SK-N-SH (cell line): ENCODE results near the gene CCDC57. TPM values are rescaled to one million over a fixed set of nuclear protein-coding genes. Genes with fewer than 3 reads are reported as not detected.

Experiments used
- CTCF ChIA-PET: fragments of 300-600, 350-600 bp; formaldehyde crosslinking; extraction: SDS; loops from one replicate; lab custom pipeline; 2021; lab: Yijun Ruan, JAX
- POLR2A ChIA-PET: fragments of 350-600 bp; sonication (Branson Sonifier 250); formaldehyde crosslinking; extraction: SDS; loops from one replicate; lab custom pipeline; 2020; ENCODE audit warnings: antibody characterized with exemption, inconsistent platforms; lab: Yijun Ruan, JAX
- DNase-seq: peaks from one replicate; pipeline ENCODE4 v3.0.0; 2012
- H2AFZ ChIP-seq: fragments of 200-600 bp; sonication (generic); 2 replicates; pipeline ENCODE4 v1.8.1; 2016; ENCODE audit warnings: antibody characterized with exemption, mild to moderate bottlenecking, low read depth
- H3F3A ChIP-seq: fragments of 200-600 bp; sonication (generic); replicated peaks from 2 replicates; pipeline ENCODE3; 2016; ENCODE audit warnings: antibody characterized with exemption, mild to moderate bottlenecking; ENCODE audit not compliant: insufficient read depth
- H3K27ac ChIP-seq, 2 experiments: fragments of 200-500 bp in 1 of 2; fragments of 200-600 bp in 1 of 2; sonication (Bioruptor generic) in 1 of 2; sonication (generic), shearing (Covaris generic) in 1 of 2; 2 replicates each; pipeline versions ENCODE4 v1.5.1 to v1.6.1; 2014 to 2016; ENCODE audit warnings: low read depth in 2 of 2, inconsistent platforms in 1 of 2, low read length in 1 of 2, mild to moderate bottlenecking in 1 of 2, mixed read lengths in 1 of 2
- H3K27me3 ChIP-seq: fragments of 200-600 bp; sonication (generic), shearing (Covaris generic); 2 replicates; pipeline ENCODE4 v1.6.1; 2016; ENCODE audit warnings: mixed run types; ENCODE audit not compliant: insufficient read depth
- H3K36me3 ChIP-seq, 2 experiments: fragments of 200-500 bp in 1 of 2; fragments of 200-600 bp in 1 of 2; sonication (Bioruptor generic) in 1 of 2; sonication (generic) in 1 of 2; replicated peaks in 1 of 2; 2 replicates each; pipeline versions ENCODE3 to v1.5.1; 2014 to 2016; ENCODE audit warnings: low read length in 1 of 2, mild to moderate bottlenecking in 1 of 2; ENCODE audit not compliant: insufficient read depth in 2 of 2, control insufficient read depth in 1 of 2
- H3K4me1 ChIP-seq, 2 experiments: fragments of 200-500 bp in 1 of 2; fragments of 200-600 bp in 1 of 2; sonication (Bioruptor generic) in 1 of 2; sonication (generic), shearing (Covaris generic) in 1 of 2; 2 replicates each; pipeline versions ENCODE4 v1.5.1 to v1.6.1; 2014 to 2016; ENCODE audit warnings: low read depth in 1 of 2, low read length in 1 of 2, mixed run types in 1 of 2; ENCODE audit not compliant: insufficient read depth in 2 of 2, control insufficient read depth in 1 of 2
- H3K4me2 ChIP-seq: fragments of 200-600 bp; sonication (generic), shearing (Covaris generic); 2 replicates; pipeline ENCODE4 v1.6.1; 2017; ENCODE audit warnings: mixed run types
- H3K4me3 ChIP-seq, 2 experiments: fragments of 200-500 bp in 1 of 2; fragments of 200-600 bp in 1 of 2; sonication (Bioruptor generic) in 1 of 2; sonication (generic), shearing (Covaris generic) in 1 of 2; 2 replicates each; pipeline versions ENCODE4 v1.5.1 to v1.8.1; 2014 to 2016; ENCODE audit warnings: low read depth in 2 of 2, inconsistent platforms in 1 of 2, low read length in 1 of 2, mild to moderate bottlenecking in 1 of 2, mixed read lengths in 1 of 2, moderate library complexity in 1 of 2
- H3K79me2 ChIP-seq: fragments of 200-600 bp; sonication (generic); 2 replicates; pipeline ENCODE4 v1.8.1; 2017; ENCODE audit warnings: mild to moderate bottlenecking; ENCODE audit not compliant: insufficient read depth
- H3K9ac ChIP-seq: fragments of 200-600 bp; sonication (generic); 2 replicates; pipeline ENCODE4 v1.6.1; 2017; ENCODE audit warnings: mixed run types
- H3K9me2 ChIP-seq: fragments of 200-600 bp; sonication (generic); 2 replicates; pipeline ENCODE4 v1.6.1; 2017; ENCODE audit warnings: mixed run types
- H3K9me3 ChIP-seq: fragments of 200-600 bp; sonication (generic); 2 replicates; pipeline ENCODE4 v1.6.1; 2017; ENCODE audit warnings: mixed run types, mild to moderate bottlenecking, moderate library complexity
- H4K20me1 ChIP-seq: fragments of 200-600 bp; sonication (generic); 2 replicates; pipeline ENCODE4 v1.6.1; 2017; ENCODE audit warnings: mild to moderate bottlenecking, mixed run types; ENCODE audit not compliant: insufficient read depth
- FOXJ3 ChIP-seq: sonication (generic); formaldehyde crosslinking; IDR thresholded peaks from 2 replicates; pipeline ENCODE4 v1.5.1; 2020; ENCODE audit warnings: mild to moderate bottlenecking, missing genetic modification reagents
- FOXM1 ChIP-seq: IDR thresholded peaks from 2 replicates; pipeline ENCODE4 v1.4.0; 2012; ENCODE audit warnings: low read depth, mild to moderate bottlenecking
- GATA2 ChIP-seq: sonication (generic); formaldehyde crosslinking; IDR thresholded peaks from 2 replicates; pipeline ENCODE4 v1.5.0; 2020; ENCODE audit warnings: mild to moderate bottlenecking, missing genetic modification reagents
- JUND ChIP-seq: IDR thresholded peaks from 2 replicates; pipeline ENCODE4 v1.4.0; 2012
- MXI1 ChIP-seq: IDR thresholded peaks from 2 replicates; pipeline ENCODE4 v1.6.1; 2012; ENCODE audit warnings: mild to moderate bottlenecking, low read depth, low read length, improper control_type of control experiment
- NFIC ChIP-seq: IDR thresholded peaks from 2 replicates; pipeline ENCODE4 v1.4.0; 2012; ENCODE audit warnings: borderline replicate concordance
- PBX3 ChIP-seq: IDR thresholded peaks from 2 replicates; pipeline ENCODE4; 2012
- RAD21 ChIP-seq: IDR thresholded peaks from 2 replicates; pipeline ENCODE4 v1.6.1; 2012; ENCODE audit warnings: mild to moderate bottlenecking, low read length
- RCOR1 ChIP-seq: fragments of 150-350 bp; IDR thresholded peaks from 2 replicates; pipeline ENCODE4 v1.6.1; 2017; ENCODE audit warnings: antibody characterized with exemption, low read length
- REST ChIP-seq: IDR thresholded peaks from 2 replicates; pipeline ENCODE4 v1.6.1; 2012; ENCODE audit warnings: mild to moderate bottlenecking, low read depth, low read length, moderate library complexity
- RXRA ChIP-seq: IDR thresholded peaks from 2 replicates; pipeline ENCODE4 v1.4.0; 2012; ENCODE audit warnings: low read depth, mild to moderate bottlenecking, borderline replicate concordance
- SIN3A ChIP-seq: IDR thresholded peaks from 2 replicates; pipeline ENCODE4 v1.6.1; 2012; ENCODE audit warnings: low read depth, mild to moderate bottlenecking, low read length, moderate library complexity, borderline replicate concordance
- SMC3 ChIP-seq: IDR thresholded peaks from 2 replicates; pipeline ENCODE4 v1.6.1; 2012; ENCODE audit warnings: low read depth, low read length, improper control_type of control experiment
- TCF12 ChIP-seq: IDR thresholded peaks from 2 replicates; pipeline ENCODE4 v1.4.0; 2012
- YY1 ChIP-seq: IDR thresholded peaks from 2 replicates; pipeline ENCODE4 v1.4.0; 2012; ENCODE audit warnings: low read depth, mild to moderate bottlenecking
- WGBS: methylation state at CpG from one replicate; pipeline ENCODE4 v1.1.6; 2017; ENCODE audit warnings: low lambda C conversion rate; 5-methylcytosine and 5-hydroxymethylcytosine counted together
- polyA plus RNA-seq, 3 experiments: library from polyadenylated mRNA; depleted of rRNA; stranded (reverse); fragments of >200 nt; gene quantifications; 2 replicates each; pipeline ENCODE4 v1.2.3, GENCODE V29; 2012
- TF ChIP-seq, protein P1 (sequence below): fragments of 150-350 bp; IDR thresholded peaks from 2 replicates; pipeline ENCODE4 v1.6.1; 2017; ENCODE audit warnings: antibody characterized with exemption, low read length, low read depth, borderline replicate concordance
- TF ChIP-seq, protein P2 (sequence below): fragments of 150-350 bp; IDR thresholded peaks from 2 replicates; pipeline ENCODE4 v1.6.1; 2016; ENCODE audit warnings: mild to moderate bottlenecking, low read depth, low read length

The CCDC57 gene
- polyA plus RNA-seq, 1 of the 3 experiments (the other 2 are of a cell fraction) = 68.6 TPM

GRCh38 chr17:82225368-82226029, 12.9 kb upstream of the CCDC57 start:
- no peak overlapping the region for H3K4me2 ChIP-seq
- peaks cover 25% of the 10 kb centered on the region; the same call in 1 of the 2 replicates for H3K79me2 ChIP-seq
- no peak overlapping the region for H3K27ac ChIP-seq
- no peak for DNase-seq
- no peak overlapping the region for H3K4me3 ChIP-seq
- CTCF ChIA-PET = interaction anchor here (0.7 to 3.1 kb wide), 5 partner anchors 9 to 304 kb away, joined by 3 to 28 read pairs (median 3); no protein-coding TSS in a partner anchor
- no peaks in the 10 kb centered on the region for H3K9me3 ChIP-seq
- no peak overlapping the region for H2AFZ ChIP-seq
- H3K9ac ChIP-seq = no peak overlapping the region
- H3K4me1 ChIP-seq = peaks cover 0 to 4% of the 10 kb centered on the region in 2 experiments; a peak in 1 of 4 replicates
- H3K36me3 ChIP-seq = no peaks in the 10 kb centered on the region
- no peaks in the 10 kb centered on the region for H3K27me3 ChIP-seq
- no peaks in the 10 kb centered on the region for H4K20me1 ChIP-seq
- 90% methylated on average over 11 of the region's 24 CpGs for WGBS
- no peak for TF ChIP-seq REST
- TF ChIP-seq RXRA = no peak
- TF ChIP-seq SMC3 = no peak; the same call in 1 of the 2 replicates
- no peak for TF ChIP-seq RCOR1
- TF ChIP-seq FOXJ3 (CRISPR knock-in tag) = no peak
- TF ChIP-seq FOXM1 = no peak
- TF ChIP-seq SIN3A = no peak
- no peak for TF ChIP-seq YY1
- TF ChIP-seq JUND = no peak
- no peak for TF ChIP-seq TCF12
- TF ChIP-seq, protein P1, sequence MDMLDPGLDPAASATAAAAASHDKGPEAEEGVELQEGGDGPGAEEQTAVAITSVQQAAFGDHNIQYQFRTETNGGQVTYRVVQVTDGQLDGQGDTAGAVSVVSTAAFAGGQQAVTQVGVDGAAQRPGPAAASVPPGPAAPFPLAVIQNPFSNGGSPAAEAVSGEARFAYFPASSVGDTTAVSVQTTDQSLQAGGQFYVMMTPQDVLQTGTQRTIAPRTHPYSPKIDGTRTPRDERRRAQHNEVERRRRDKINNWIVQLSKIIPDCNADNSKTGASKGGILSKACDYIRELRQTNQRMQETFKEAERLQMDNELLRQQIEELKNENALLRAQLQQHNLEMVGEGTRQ = no peak
- no peak for TF ChIP-seq RAD21
- TF ChIP-seq NFIC = no peak
- TF ChIP-seq, protein P2, sequence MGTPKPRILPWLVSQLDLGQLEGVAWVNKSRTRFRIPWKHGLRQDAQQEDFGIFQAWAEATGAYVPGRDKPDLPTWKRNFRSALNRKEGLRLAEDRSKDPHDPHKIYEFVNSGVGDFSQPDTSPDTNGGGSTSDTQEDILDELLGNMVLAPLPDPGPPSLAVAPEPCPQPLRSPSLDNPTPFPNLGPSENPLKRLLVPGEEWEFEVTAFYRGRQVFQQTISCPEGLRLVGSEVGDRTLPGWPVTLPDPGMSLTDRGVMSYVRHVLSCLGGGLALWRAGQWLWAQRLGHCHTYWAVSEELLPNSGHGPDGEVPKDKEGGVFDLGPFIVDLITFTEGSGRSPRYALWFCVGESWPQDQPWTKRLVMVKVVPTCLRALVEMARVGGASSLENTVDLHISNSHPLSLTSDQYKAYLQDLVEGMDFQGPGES = no peak
- TF ChIP-seq MXI1 = no peak
- no peak for TF ChIP-seq GATA2 (CRISPR knock-in tag)
- TF ChIP-seq PBX3 = no peak
- peaks cover 9% of the 10 kb centered on the region for H3F3A ChIP-seq
- POLR2A ChIA-PET = no interaction called here
- H3K9me2 ChIP-seq = no peaks in the 10 kb centered on the region
